Endodermal cell (in vitro differentiated cells): ENCODE measurements around the gene TMPO. TPM values are rescaled to one million over a fixed set of nuclear protein-coding genes. Genes with fewer than 3 reads are reported as not detected.

Source experiments
- DNase-seq: peaks from one replicate; pipeline ENCODE4 v3.0.0-alpha.2; 2017
- H3K27ac ChIP-seq: 2 replicates; pipeline ENCODE4 v1.5.1; 2013; ENCODE audit warnings: mild to moderate bottlenecking, low read depth, low read length, moderate library complexity
- H3K27me3 ChIP-seq: 2 replicates; pipeline ENCODE4 v1.6.1; 2013; ENCODE audit warnings: mild to moderate bottlenecking, low read length, moderate library complexity; ENCODE audit not compliant: insufficient read depth, control insufficient read depth, poor library complexity, severe bottlenecking
- H3K36me3 ChIP-seq: 2 replicates; pipeline ENCODE4 v1.7.0; 2013; ENCODE audit warnings: mild to moderate bottlenecking, low read length, moderate library complexity; ENCODE audit not compliant: control insufficient read depth, insufficient read depth
- H3K4me1 ChIP-seq: one replicate; pipeline ENCODE4 v1.7.0; 2013; ENCODE audit warnings: low read length; ENCODE audit not compliant: control insufficient read depth, insufficient read depth
- H3K4me3 ChIP-seq: 2 replicates; pipeline ENCODE4 v1.5.1; 2013; ENCODE audit warnings: mild to moderate bottlenecking, low read length, moderate library complexity
- H3K9ac ChIP-seq: 2 replicates; pipeline ENCODE4 v1.6.1; 2013; ENCODE audit warnings: mild to moderate bottlenecking, low read length, moderate library complexity; ENCODE audit not compliant: poor library complexity, severe bottlenecking; ENCODE audit errors: extremely low read depth
- H3K9me3 ChIP-seq: 2 replicates; pipeline ENCODE4 v1.6.1; 2013; ENCODE audit warnings: mild to moderate bottlenecking, low read length, moderate library complexity; ENCODE audit not compliant: control insufficient read depth
- H3K27ac Mint-ChIP-seq: 2 replicates; pipeline ENCODE4 v1.8.0; 2020; ENCODE audit warnings: mixed read lengths
- H3K27me3 Mint-ChIP-seq: 2 replicates; pipeline ENCODE4 v1.8.0; 2021; ENCODE audit warnings: mild to moderate bottlenecking, mixed read lengths; ENCODE audit not compliant: insufficient read depth
- H3K36me3 Mint-ChIP-seq: 2 replicates; pipeline ENCODE4 v1.8.0; 2020; ENCODE audit warnings: low read depth, mixed read lengths
- H3K4me1 Mint-ChIP-seq: 2 replicates; pipeline ENCODE4 v1.8.0; 2020; ENCODE audit warnings: mixed read lengths
- H3K4me3 Mint-ChIP-seq: 2 replicates; pipeline ENCODE4 v1.8.0; 2020; ENCODE audit warnings: mild to moderate bottlenecking, moderate library complexity, mixed read lengths
- H3K9me3 Mint-ChIP-seq: 2 replicates; pipeline ENCODE4 v1.8.0; 2020; ENCODE audit warnings: mild to moderate bottlenecking, mixed read lengths
- CTCF ChIP-seq: fragments of 200-600 bp; sonication (generic); conservative IDR thresholded peaks from 2 replicates; pipeline ENCODE4 v1.5.0; 2021; ENCODE audit warnings: antibody characterized with exemption, mild to moderate bottlenecking
- WGBS, 2 experiments: methylation state at CpG; one replicate each; pipeline versions ENCODE4 v1.1.5 to v1.1.7; 2013; ENCODE audit warnings: missing lambda C conversion rate in 2 of 2, mixed read lengths in 1 of 2; ENCODE audit not compliant: insufficient coverage in 1 of 2, insufficient read length in 1 of 2; 5-methylcytosine and 5-hydroxymethylcytosine counted together
- total RNA-seq, 2 donors: library from RNA; stranded (reverse); fragmentation: NEBNext Ultra II Directional in 1 of 2; extraction: Animal tissue kit (Norgen Biotek cat#: 25700) in 1 of 2; gene quantifications; 2 replicates in 1 of 2; 3 replicates in 1 of 2; pipeline ENCODE4 v1.2.1, GENCODE V29; 2021

The TMPO gene
- total RNA-seq, 2 donors from 2014 or later = 176 to 203 TPM

- TF ChIP-seq CTCF = no peak
- peak overlapping the region; percentile 95 for H3K4me3 ChIP-seq
- Mint-ChIP-seq H3K4me1 (peaks cover 9% of the 10 kb centered on the region), H3K27ac (peak overlapping the region; percentile 99), H3K4me3 (peak overlapping the region; percentile 96), H3K9me3 (no peaks in the 10 kb centered on the region), H3K36me3 (peaks cover 11% of the 10 kb centered on the region), H3K27me3 (no peaks in the 10 kb centered on the region)
- peak overlapping the region; percentile 96 for H3K27ac ChIP-seq
- no peaks in the 10 kb centered on the region for H3K4me1 ChIP-seq
- 0% methylated on average over 3 to 11 of the region's 11 CpGs for WGBS, 2 experiments
- H3K27me3 ChIP-seq = no peaks in the 10 kb centered on the region
- peaks cover 22% of the 10 kb centered on the region for H3K36me3 ChIP-seq
- DNase-seq = no peak
- H3K9ac ChIP-seq = peak overlapping the region; percentile 98
- H3K9me3 ChIP-seq = no peaks in the 10 kb centered on the region
These were observed 456 bp upstream of the TMPO start for GRCh38 chr12:98514982-98515286.

- peak; percentile 91 for DNase-seq
- no peaks in the 10 kb centered on the region for H3K27me3 Mint-ChIP-seq
- H3K27me3 ChIP-seq = no peaks in the 10 kb centered on the region
These were observed 902 bp downstream of the TMPO start for GRCh38 chr12:98516111-98516873.

GRCh38 chr12:98519257-98519907, 4.0 kb downstream of the TMPO start:
- Mint-ChIP-seq H3K27me3 (no peaks in the 10 kb centered on the region), H3K27ac (peak overlapping the region; percentile 44), H3K4me3 (peak overlapping the region; percentile 96), H3K36me3 (peaks cover 31% of the 10 kb centered on the region), H3K9me3 (no peaks in the 10 kb centered on the region), H3K4me1 (peaks cover 3% of the 10 kb centered on the region)
- peaks cover 49% of the 10 kb centered on the region for H3K36me3 ChIP-seq
- no peak overlapping the region for H3K27ac ChIP-seq
- no peaks in the 10 kb centered on the region for H3K9me3 ChIP-seq
- H3K4me3 ChIP-seq = peak overlapping the region; percentile 95
- 80 to 89% methylated on average over 2 to 11 of the region's 13 CpGs for WGBS, 2 experiments
- H3K4me1 ChIP-seq = no peaks in the 10 kb centered on the region
- H3K9ac ChIP-seq = no peak overlapping the region
- no peaks in the 10 kb centered on the region for H3K27me3 ChIP-seq
- TF ChIP-seq CTCF = no peak
- DNase-seq = no peak

More at GRCh38 chr12:98516111-98516873, 902 bp downstream of the TMPO start:
- Histone ChIP-seq H3K9me3 (no peaks in the 10 kb centered on the region), H3K36me3 (peaks cover 25% of the 10 kb centered on the region), H3K9ac (peak overlapping the region; percentile 98), H3K27ac (peak overlapping the region; percentile 96), H3K4me1 (no peaks in the 10 kb centered on the region), H3K4me3 (peak overlapping the region; percentile 95)
- TF ChIP-seq CTCF = peak; percentile 74
- Mint-ChIP-seq H3K9me3 (no peaks in the 10 kb centered on the region), H3K36me3 (peaks cover 11% of the 10 kb centered on the region), H3K4me3 (peak overlapping the region; percentile 96), H3K4me1 (peaks cover 9% of the 10 kb centered on the region), H3K27ac (peak overlapping the region; percentile 98)
- 0% methylated on average over 31 to 61 of the region's 64 CpGs for WGBS, 2 experiments
